GM21367 (cell line): ENCODE results near the gene CLEC2B.

ENCODE experiments used
- ATAC-seq: cut with Tn5 transposase; IDR thresholded peaks from one replicate; pipeline ENCODE4 v1.9.1; 2021; ENCODE audit not compliant: unreplicated experiment

CLEC2B gene

DNA sequence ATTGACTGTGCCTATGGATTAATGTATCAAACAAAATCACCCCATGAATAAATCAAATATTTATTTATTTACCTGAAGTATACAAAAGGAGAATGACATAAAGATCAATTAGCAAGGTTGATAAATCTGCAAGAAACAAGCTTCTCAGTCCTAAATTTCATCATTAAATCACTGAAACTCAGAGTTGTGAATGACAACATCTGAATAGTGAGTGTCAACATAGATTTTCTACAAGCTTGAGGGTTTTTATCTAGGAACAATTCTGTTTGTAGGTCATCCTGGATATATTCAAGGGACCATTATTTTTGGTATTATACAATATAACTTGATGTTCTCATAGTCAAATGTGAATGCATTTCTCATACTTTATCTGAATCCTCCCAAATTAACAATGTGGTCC, 59.3 kb downstream of the CLEC2B start:
- ATAC-seq = no peak

DNA sequence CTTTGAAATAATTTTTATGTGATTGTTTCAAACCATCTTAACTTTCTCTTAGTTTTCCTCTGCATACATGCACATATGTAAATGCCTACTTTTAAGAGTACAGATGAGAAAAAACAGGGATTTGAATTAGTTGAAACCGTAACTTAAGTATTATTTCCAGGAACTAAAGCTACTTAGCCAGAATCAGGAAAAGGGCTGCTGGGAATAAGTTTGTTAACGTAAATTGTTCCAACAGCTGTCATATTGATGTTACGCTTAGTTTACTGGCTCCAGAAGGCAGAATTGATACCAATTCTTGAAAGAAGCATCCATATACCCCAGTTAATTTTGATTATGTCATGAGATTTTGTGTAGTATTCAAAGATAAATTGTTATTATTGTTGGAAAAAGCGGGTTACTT, 59.8 kb downstream of the CLEC2B start:
- no peak for ATAC-seq

DNA sequence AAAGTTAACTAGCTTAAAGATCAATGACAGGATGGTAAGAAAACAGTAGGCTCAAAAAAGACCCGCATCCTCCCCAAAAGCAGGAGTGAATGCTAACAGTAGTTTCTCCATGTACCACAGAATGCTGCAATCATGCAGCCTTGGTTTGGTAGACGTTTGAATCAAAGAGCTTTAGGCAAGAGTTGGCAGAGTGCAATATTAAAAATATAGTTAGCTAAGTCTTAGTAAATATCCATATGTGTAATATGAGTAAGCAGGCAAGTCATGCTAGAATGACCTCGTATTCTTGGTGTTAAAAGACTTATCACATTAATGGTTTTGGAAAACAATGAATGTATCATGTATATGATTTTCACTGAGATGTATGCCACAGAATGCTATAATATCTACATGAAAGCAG, 60.6 kb downstream of the CLEC2B start:
- ATAC-seq = no peak

DNA sequence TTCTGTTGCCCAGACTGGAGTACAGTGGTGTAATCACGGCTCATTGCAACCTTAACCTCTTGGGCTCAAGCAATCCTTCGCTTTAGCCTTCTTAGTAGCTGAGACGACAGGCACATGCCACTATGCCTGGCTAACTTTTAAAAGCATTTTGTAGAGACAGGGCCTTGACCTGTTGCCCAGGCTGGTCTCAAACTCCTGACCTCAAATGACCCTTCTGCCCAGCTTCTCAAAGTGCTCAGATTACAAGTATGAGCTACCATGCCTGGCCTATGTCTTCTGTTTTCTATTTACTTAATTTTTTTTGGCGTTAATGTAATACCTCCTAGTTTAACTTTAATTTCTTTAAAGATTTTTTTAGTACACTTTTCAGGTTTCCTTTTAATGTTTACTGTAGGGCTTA, 62.4 kb downstream of the CLEC2B start:
- no peak for ATAC-seq

DNA sequence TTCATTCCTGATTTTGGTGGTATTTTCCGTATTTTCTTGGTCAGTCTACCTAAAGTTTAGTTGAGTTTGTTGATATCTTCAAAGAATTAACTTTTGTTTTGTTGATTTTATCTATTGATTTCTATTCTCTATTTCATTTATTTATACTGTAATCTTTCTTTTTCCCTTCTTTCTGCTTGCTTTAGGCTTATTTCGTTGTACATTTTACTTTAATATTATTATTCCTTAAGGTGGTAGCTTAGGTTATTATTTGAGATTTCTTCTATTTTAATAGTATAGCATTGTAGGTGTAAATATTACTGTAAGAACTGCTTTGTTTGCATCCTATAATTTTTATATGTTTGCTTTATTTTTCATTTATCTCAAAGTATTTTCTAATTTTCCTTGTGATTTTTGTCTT, 63.3 kb downstream of the CLEC2B start:
- no peak for ATAC-seq
